IMR-90 (cell line): ENCODE measurements around the gene NUB1. TPM values are rescaled to one million over a fixed set of nuclear protein-coding genes. Genes with fewer than 3 reads are reported as not detected.

ENCODE experiments used
- ATAC-seq: fragments of 200-7000 bp; cut with Tn5 transposase; 2 replicates; pipeline ENCODE4 v1.9.1; 2020; ENCODE audit warnings: low read depth, mild to moderate bottlenecking, moderate library complexity
- BruUV-seq: library from RNA; stranded (reverse); fragments of 400-500 nt; replicated peaks from 2 replicates; lab custom pipeline; 2021; lab: Mats Ljungman, UMichigan
- CTCF ChIA-PET: fragments of 300-600 bp; formaldehyde crosslinking; extraction: SDS; loops from one replicate; lab custom pipeline; 2021; ENCODE audit warnings: antibody characterized with exemption; lab: Yijun Ruan, JAX
- POLR2A ChIA-PET: fragments of 300-600 bp; sonication (Branson Sonifier 250); formaldehyde crosslinking; loops from one replicate; lab custom pipeline; 2022; ENCODE audit warnings: antibody characterized with exemption; ENCODE audit not compliant: unreplicated experiment; lab: Charles Lee
- DNase-seq: peaks from one replicate; pipeline ENCODE4 v3.0.0; 2013
- H2AFZ ChIP-seq: replicated peaks from 2 replicates; pipeline ENCODE3; 2013; ENCODE audit warnings: low read length, mild to moderate bottlenecking; ENCODE audit not compliant: poor library complexity
- H2AK5ac ChIP-seq: 2 replicates; pipeline ENCODE4 v1.6.1; 2013; ENCODE audit warnings: low read depth, low read length, inconsistent platforms
- H2AK9ac ChIP-seq: replicated peaks from 2 replicates; pipeline ENCODE3; 2013; ENCODE audit warnings: mild to moderate bottlenecking, low read depth, low read length, moderate library complexity; ENCODE audit not compliant: poor library complexity
- H2BK120ac ChIP-seq: 2 replicates; pipeline ENCODE4 v1.6.1; 2013; ENCODE audit warnings: low read depth, low read length, inconsistent platforms
- H2BK15ac ChIP-seq: 3 replicates; pipeline ENCODE4 v1.6.1; 2013; ENCODE audit warnings: low read depth, low read length, inconsistent platforms
- H2BK20ac ChIP-seq: 2 replicates; pipeline ENCODE4 v1.6.1; 2013; ENCODE audit warnings: low read depth, mild to moderate bottlenecking, inconsistent platforms, low read length, moderate library complexity
- H2BK5ac ChIP-seq: 2 replicates; pipeline ENCODE4 v1.6.1; 2013; ENCODE audit warnings: mild to moderate bottlenecking, low read depth, low read length, inconsistent platforms; ENCODE audit not compliant: poor library complexity, severe bottlenecking
- H3K14ac ChIP-seq: replicated peaks from 2 replicates; pipeline ENCODE4 v1.6.1; 2013; ENCODE audit warnings: low read depth, low read length, inconsistent platforms
- H3K18ac ChIP-seq: 2 replicates; pipeline ENCODE4 v1.6.1; 2013; ENCODE audit warnings: low read depth, low read length, control low read depth
- H3K23ac ChIP-seq: 2 replicates; pipeline ENCODE4 v1.6.1; 2013; ENCODE audit warnings: low read depth, low read length, inconsistent platforms
- H3K27ac ChIP-seq: 2 replicates; pipeline ENCODE4 v1.5.1; 2013; ENCODE audit warnings: mild to moderate bottlenecking, control low read depth, low read length; ENCODE audit not compliant: insufficient read depth
- H3K27me3 ChIP-seq: 2 replicates; pipeline ENCODE4 v1.6.1; 2013; ENCODE audit warnings: low read length; ENCODE audit not compliant: control insufficient read depth, insufficient read depth
- H3K36me3 ChIP-seq: 2 replicates; pipeline ENCODE4 v1.6.1; 2013; ENCODE audit warnings: low read length, mixed read lengths; ENCODE audit not compliant: control insufficient read depth, insufficient read depth
- H3K4ac ChIP-seq: 2 replicates; pipeline ENCODE4 v1.6.1; 2013; ENCODE audit warnings: low read depth, low read length, inconsistent platforms
- H3K4me1 ChIP-seq: 2 replicates; pipeline ENCODE4 v1.6.1; 2013; ENCODE audit warnings: low read length, mixed read lengths; ENCODE audit not compliant: control insufficient read depth, insufficient read depth
- H3K4me2 ChIP-seq: 2 replicates; pipeline ENCODE4 v1.6.1; 2013; ENCODE audit warnings: low read depth, mild to moderate bottlenecking, control low read depth, low read length, moderate library complexity
- H3K4me3 ChIP-seq: 2 replicates; pipeline ENCODE4 v1.5.1; 2013; ENCODE audit warnings: low read depth, mild to moderate bottlenecking, control low read depth, low read length, moderate library complexity; ENCODE audit not compliant: insufficient read depth
- H3K56ac ChIP-seq: 2 replicates; pipeline ENCODE4 v1.6.1; 2013; ENCODE audit warnings: low read length, inconsistent platforms; ENCODE audit not compliant: insufficient read depth; ENCODE audit errors: extremely low read depth
- H3K79me1 ChIP-seq, 2 experiments: 2 replicates each; pipeline ENCODE4 v1.6.1; 2013; ENCODE audit warnings: low read length in 2 of 2, inconsistent platforms in 1 of 2, low read depth in 1 of 2
- H3K9ac ChIP-seq: 2 replicates; pipeline ENCODE4 v1.6.1; 2013; ENCODE audit warnings: low read depth, low read length, control low read depth
- H3K9me1 ChIP-seq: 2 replicates; pipeline ENCODE4 v1.6.1; 2013; ENCODE audit warnings: low read length, inconsistent platforms; ENCODE audit not compliant: insufficient read depth
- H3K9me3 ChIP-seq: 2 replicates; pipeline ENCODE4 v1.6.1; 2013; ENCODE audit warnings: low read length; ENCODE audit not compliant: control insufficient read depth, insufficient read depth
- H4K20me1 ChIP-seq: 2 replicates; pipeline ENCODE4 v1.6.1; 2013; ENCODE audit warnings: low read length, inconsistent platforms; ENCODE audit not compliant: insufficient read depth
- H4K5ac ChIP-seq: 2 replicates; pipeline ENCODE4 v1.6.1; 2013; ENCODE audit warnings: mild to moderate bottlenecking, low read depth, low read length, control low read depth
- H4K8ac ChIP-seq, 2 experiments: 2 replicates each; pipeline ENCODE4 v1.6.1; 2013; ENCODE audit warnings: low read depth in 2 of 2, low read length in 2 of 2, control low read depth in 1 of 2, inconsistent platforms in 1 of 2
- H4K91ac ChIP-seq: 2 replicates; pipeline ENCODE4 v1.6.1; 2013; ENCODE audit warnings: low read depth, low read length, inconsistent platforms; ENCODE audit not compliant: insufficient read depth
- BHLHE40 ChIP-seq: fragments of 150-350 bp; IDR thresholded peaks from 2 replicates; pipeline ENCODE4 v1.6.1; 2016; ENCODE audit warnings: mild to moderate bottlenecking, low read depth, low read length
- CEBPB ChIP-seq: IDR thresholded peaks from 2 replicates; pipeline ENCODE4 v1.6.1; 2012; ENCODE audit warnings: low read depth, low read length, improper control_type of control experiment
- CHD1 ChIP-seq: IDR thresholded peaks from 2 replicates; pipeline ENCODE4 v1.6.1; 2012; ENCODE audit warnings: low read depth, low read length, improper control_type of control experiment
- FOS ChIP-seq: fragments of 150-350 bp; IDR thresholded peaks from 2 replicates; pipeline ENCODE4 v1.6.1; 2016; ENCODE audit warnings: low read depth, low read length
- MAFK ChIP-seq: IDR thresholded peaks from 2 replicates; pipeline ENCODE4 v1.6.1; 2012; ENCODE audit warnings: low read depth, low read length, improper control_type of control experiment
- MAZ ChIP-seq: IDR thresholded peaks from 2 replicates; pipeline ENCODE4 v1.6.1; 2012; ENCODE audit warnings: low read depth, mild to moderate bottlenecking, low read length, improper control_type of control experiment, moderate library complexity, borderline replicate concordance
- MXI1 ChIP-seq: IDR thresholded peaks from 2 replicates; pipeline ENCODE4 v1.6.1; 2012; ENCODE audit warnings: low read depth, mild to moderate bottlenecking, low read length, moderate library complexity, borderline replicate concordance
- NFE2L2 ChIP-seq: fragments of 150-350 bp; IDR thresholded peaks from 2 replicates; pipeline ENCODE4 v1.6.1; 2016; ENCODE audit warnings: low read depth, mild to moderate bottlenecking, low read length
- POLR2A ChIP-seq: IDR thresholded peaks from 2 replicates; pipeline ENCODE4 v1.6.1; 2012; ENCODE audit warnings: mild to moderate bottlenecking, low read depth, low read length
- RAD21 ChIP-seq: IDR thresholded peaks from 2 replicates; pipeline ENCODE4 v1.6.1; 2012; ENCODE audit warnings: low read length, improper control_type of control experiment
- RCOR1 ChIP-seq: IDR thresholded peaks from 2 replicates; pipeline ENCODE4 v1.6.1; 2012; ENCODE audit warnings: mild to moderate bottlenecking, low read length, improper control_type of control experiment; ENCODE audit not compliant: insufficient replicate concordance
- RFX5 ChIP-seq: IDR thresholded peaks from 2 replicates; pipeline ENCODE4 v1.8.0; 2012; ENCODE audit warnings: low read depth, mild to moderate bottlenecking, low read length, moderate library complexity
- SMC3 ChIP-seq: fragments of 150-350 bp; IDR thresholded peaks from 2 replicates; pipeline ENCODE4 v1.6.1; 2016; ENCODE audit warnings: low read depth, mild to moderate bottlenecking, antibody characterized with exemption, low read length, moderate library complexity
- WGBS, 2 experiments: methylation state at CpG; one replicate each; pipeline versions ENCODE4 v1.1.5 to v1.1.7; 2013; ENCODE audit warnings: missing lambda C conversion rate in 2 of 2; ENCODE audit not compliant: insufficient read length in 1 of 2; ENCODE audit errors: extremely low coverage in 2 of 2; 5-methylcytosine and 5-hydroxymethylcytosine counted together
- dilution Hi-C: fragments of 300-500 bp; cut with HindIII; formaldehyde crosslinking; loops from one replicate; pipeline ENCODE4 v1.14.3; 2018; ENCODE audit warnings: low sequenced_read_pairs; ENCODE audit not compliant: unreplicated experiment
- in situ Hi-C: fragments of 300-500 bp; cut with MboI; formaldehyde crosslinking; loops from 3 replicates; pipeline ENCODE4 v1.14.3; 2019; ENCODE audit warnings: low sequenced_read_pairs, inconsistent platforms, mixed read lengths
- intact Hi-C: fragments of 100-400 bp; cut with micrococcal nuclease; formaldehyde crosslinking; loops from 2 replicates; pipeline ENCODE4 v1.10.0; 2022
- polyA plus RNA-seq, 3 experiments: library from polyadenylated mRNA; depleted of rRNA; stranded (reverse); fragments of >200 nt; gene quantifications; 2 replicates each; pipeline ENCODE4 v1.2.3, GENCODE V29; 2012; ENCODE audit warnings: low replicate concordance in 1 of 3
- total RNA-seq: library from RNA; depleted of rRNA; stranded (reverse); fragments of >200 nt; gene quantifications from 2 replicates; pipeline ENCODE4 v1.2.3, GENCODE V29; 2012
- TF ChIP-seq, protein P1 (sequence below): conservative IDR thresholded peaks from 2 replicates; pipeline ENCODE4 v1.5.1; 2012; ENCODE audit warnings: mild to moderate bottlenecking, low read depth, low read length, improper control_type of control experiment
- TF ChIP-seq, protein P2 (sequence below): fragments of 150-350 bp; IDR thresholded peaks from 2 replicates; pipeline ENCODE4 v1.6.1; 2017; ENCODE audit warnings: mild to moderate bottlenecking, antibody characterized with exemption, low read length, low read depth

The NUB1 gene
- total and polyA plus RNA-seq, 2 of the 4 experiments (the other 2 are of a cell fraction): 20.1 to 29.7 TPM

DNA sequence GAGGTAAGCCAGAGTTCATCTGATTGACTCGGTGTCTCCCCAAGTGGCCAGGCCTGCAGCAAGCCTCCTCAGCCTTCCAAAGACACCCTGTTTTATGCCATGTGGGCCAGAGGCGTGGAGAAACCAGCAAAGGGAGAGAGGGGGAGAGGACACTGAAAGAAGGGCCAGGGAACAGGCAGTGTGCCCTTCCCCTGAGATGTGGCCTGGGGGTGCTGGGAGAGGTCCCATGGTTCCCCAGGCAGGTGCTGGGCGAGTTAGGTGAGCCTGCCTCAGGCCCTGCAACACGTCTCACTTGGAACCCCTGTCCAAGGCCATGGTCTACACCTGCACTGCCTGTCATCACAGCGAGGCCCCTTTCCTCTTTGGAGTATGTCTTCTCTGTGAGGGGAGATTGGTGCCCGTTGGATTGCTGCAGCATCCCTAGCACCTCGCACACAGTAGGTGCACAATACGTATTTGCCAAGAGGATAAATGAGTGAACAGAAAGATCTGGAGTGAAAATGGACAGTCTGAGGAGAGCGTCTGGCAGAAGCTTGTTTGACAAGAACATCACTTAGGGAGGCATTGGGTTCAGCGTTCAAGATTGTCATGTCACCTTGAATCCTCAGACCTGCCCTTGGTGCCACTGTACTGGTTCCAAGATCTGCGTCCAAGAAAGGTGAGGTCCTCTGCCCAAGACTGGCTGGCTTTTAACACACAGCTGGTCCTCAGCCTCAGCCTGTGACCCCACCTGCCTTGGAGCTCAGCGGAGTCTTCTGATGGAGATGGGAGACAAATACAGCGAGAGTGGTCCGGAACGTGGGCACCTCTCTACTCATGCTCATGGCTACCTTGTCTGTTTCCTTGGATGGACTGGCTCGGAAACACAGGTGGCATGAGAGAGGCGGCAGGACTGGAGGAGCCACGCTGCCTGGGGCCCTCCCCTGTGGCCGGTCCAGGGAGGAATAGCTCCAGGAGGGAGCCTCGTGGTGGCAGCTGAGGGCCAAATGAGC is 39.8 kb upstream of the NUB1 start:
- no peaks in the 10 kb centered on the region for H3K79me1 ChIP-seq
- no peaks in the 10 kb centered on the region for H3K36me3 ChIP-seq
- intact Hi-C loops (loop anchor here (5.0 kb wide), 1 partner anchor 179 kb away; no protein-coding TSS in a partner anchor), in situ Hi-C loops (loop anchor here (10.0 kb wide), 1 partner anchor 177 kb away; no protein-coding TSS in a partner anchor), dilution Hi-C loops (no loop called here)
- no TSS peak for BruUV-seq
- H4K5ac ChIP-seq: no peak overlapping the region
- H4K20me1 ChIP-seq: no peaks in the 10 kb centered on the region; the same call in 1 of the 2 replicates
- no peak overlapping the region for H3K23ac ChIP-seq
- POLR2A ChIA-PET: no interaction called here
- no peak overlapping the region for H2AK5ac ChIP-seq
- no peak overlapping the region for H3K4me3 ChIP-seq
- peak overlapping the region; percentile 14 for H2AFZ ChIP-seq
- H4K8ac ChIP-seq: no peak overlapping the region
- no peak overlapping the region for H3K4me2 ChIP-seq
- CTCF ChIA-PET: no interaction called here
- H3K27ac ChIP-seq: no peak overlapping the region
- H3K9me3 ChIP-seq: peaks cover 9% of the 10 kb centered on the region
- no peak overlapping the region for H2BK120ac ChIP-seq
- H3K18ac ChIP-seq: no peak overlapping the region
- ATAC-seq (no peak), DNase-seq (no peak)
- peaks cover 3% of the 10 kb centered on the region; the same call in 1 of the 2 replicates for H3K4me1 ChIP-seq
- H4K91ac ChIP-seq: no peak overlapping the region
- H3K9me1 ChIP-seq: peaks cover 6% of the 10 kb centered on the region; the same call in 1 of the 2 replicates
- H3K4ac ChIP-seq: no peak overlapping the region
- H3K9ac ChIP-seq: no peak overlapping the region
- no peak overlapping the region for H2BK15ac ChIP-seq
- peaks cover 35% of the 10 kb centered on the region for H3K27me3 ChIP-seq
- no peak overlapping the region for H2BK20ac ChIP-seq
- 78% methylated on average over 10 of the region's 20 CpGs; no CpG with 5 or more reads in 1 of the 2 experiments for WGBS, 2 experiments
- no peak overlapping the region for H3K56ac ChIP-seq
- no peak overlapping the region for H2AK9ac ChIP-seq
- H2BK5ac ChIP-seq: no peak overlapping the region
- H3K14ac ChIP-seq: no peak overlapping the region
- TF ChIP-seq BHLHE40 (no peak), POLR2A (no peak), SMC3 (no peak), MXI1 (no peak), RCOR1 (no peak), MAZ (no peak), RFX5 (no peak), NFE2L2 (no peak), MAFK (no peak), CEBPB (no peak), RAD21 (no peak), CHD1 (no peak), FOS (no peak)
- TF ChIP-seq, protein P1, sequence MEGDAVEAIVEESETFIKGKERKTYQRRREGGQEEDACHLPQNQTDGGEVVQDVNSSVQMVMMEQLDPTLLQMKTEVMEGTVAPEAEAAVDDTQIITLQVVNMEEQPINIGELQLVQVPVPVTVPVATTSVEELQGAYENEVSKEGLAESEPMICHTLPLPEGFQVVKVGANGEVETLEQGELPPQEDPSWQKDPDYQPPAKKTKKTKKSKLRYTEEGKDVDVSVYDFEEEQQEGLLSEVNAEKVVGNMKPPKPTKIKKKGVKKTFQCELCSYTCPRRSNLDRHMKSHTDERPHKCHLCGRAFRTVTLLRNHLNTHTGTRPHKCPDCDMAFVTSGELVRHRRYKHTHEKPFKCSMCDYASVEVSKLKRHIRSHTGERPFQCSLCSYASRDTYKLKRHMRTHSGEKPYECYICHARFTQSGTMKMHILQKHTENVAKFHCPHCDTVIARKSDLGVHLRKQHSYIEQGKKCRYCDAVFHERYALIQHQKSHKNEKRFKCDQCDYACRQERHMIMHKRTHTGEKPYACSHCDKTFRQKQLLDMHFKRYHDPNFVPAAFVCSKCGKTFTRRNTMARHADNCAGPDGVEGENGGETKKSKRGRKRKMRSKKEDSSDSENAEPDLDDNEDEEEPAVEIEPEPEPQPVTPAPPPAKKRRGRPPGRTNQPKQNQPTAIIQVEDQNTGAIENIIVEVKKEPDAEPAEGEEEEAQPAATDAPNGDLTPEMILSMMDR: no peak
- TF ChIP-seq, protein P2, sequence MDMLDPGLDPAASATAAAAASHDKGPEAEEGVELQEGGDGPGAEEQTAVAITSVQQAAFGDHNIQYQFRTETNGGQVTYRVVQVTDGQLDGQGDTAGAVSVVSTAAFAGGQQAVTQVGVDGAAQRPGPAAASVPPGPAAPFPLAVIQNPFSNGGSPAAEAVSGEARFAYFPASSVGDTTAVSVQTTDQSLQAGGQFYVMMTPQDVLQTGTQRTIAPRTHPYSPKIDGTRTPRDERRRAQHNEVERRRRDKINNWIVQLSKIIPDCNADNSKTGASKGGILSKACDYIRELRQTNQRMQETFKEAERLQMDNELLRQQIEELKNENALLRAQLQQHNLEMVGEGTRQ: no peak
